ENCODE results near the gene ZNF100. TPM values are rescaled to one million over a fixed set of nuclear protein-coding genes. Genes with fewer than 3 reads are reported as not detected.
A peak's percentile ranks its signal among the peaks of the same experiment; 100 is the strongest.

ZNF100 gene
- total and polyA plus RNA-seq, 9 of the 15 experiments (the other 6 are each of a cell fraction or from before 2014, with no cell fraction given): 4.5 to 27.2 (median 19.6) TPM

DNA sequence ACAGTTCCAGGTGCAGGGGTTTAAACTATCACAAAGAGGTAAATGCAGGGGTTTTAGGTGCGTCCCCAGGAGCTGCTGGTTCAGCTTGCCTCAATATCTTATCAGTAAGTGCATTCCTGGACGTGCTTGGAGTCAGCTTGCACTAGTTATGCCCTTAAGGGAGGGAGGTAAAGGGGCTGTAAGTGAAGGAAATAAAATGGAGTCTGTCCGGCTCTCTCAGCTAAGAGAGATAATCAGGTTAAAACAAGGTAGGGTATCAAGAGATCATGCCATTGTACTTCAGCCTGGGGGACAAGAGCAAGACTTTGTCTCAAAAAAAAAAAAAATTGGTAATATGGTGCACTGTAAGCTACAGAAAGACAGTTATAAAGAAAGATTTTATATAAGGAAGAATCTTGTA, 69.7 kb downstream of the ZNF100 start (continued):
- TF ChIP-seq BACH1 (tag; IDR thresholded peaks at IDR 0.05) (no peak), SAP30 (IDR thresholded peaks at IDR 0.05; ENCODE audit: borderline replicate concordance, insufficient read depth, low read depth, low read length, poor library complexity, severe bottlenecking) (no peak), ZNF3 (CRISPR knock-in tag; IDR thresholded peaks at IDR 0.05) (no peak), KDM2B (CRISPR knock-in tag; IDR thresholded peaks at IDR 0.05) (no peak), ZNF253 (CRISPR knock-in tag; conservative IDR thresholded peaks at IDR 0.05) (no peak), HNRNPUL1 (IDR thresholded peaks at IDR 0.05; ENCODE audit: low read length) (no peak), ADNP (tag; IDR thresholded peaks at IDR 0.05) (no peak), ZNF165 (CRISPR knock-in tag; IDR thresholded peaks at IDR 0.05; ENCODE audit: borderline replicate concordance) (no peak), TSC22D4 (tag; IDR thresholded peaks at IDR 0.05) (no peak), TEAD1 (CRISPR knock-in tag; IDR thresholded peaks at IDR 0.05) (0 out of 4 replicates have a peak, but pooled peaks of 1 of the 2 experiments have one; percentile 13), L3MBTL2 (IDR thresholded peaks at IDR 0.05) (peak; percentile 50), MECOM (CRISPR knock-in tag; IDR thresholded peaks at IDR 0.05) (peak; percentile 82; the same call in 1 of the 2 replicates), SIX5 (IDR thresholded peaks at IDR 0.05; ENCODE audit: borderline replicate concordance in 1 of 2, insufficient read depth in 1 of 2, low read depth in 1 of 2, low read length in 2 of 2) (no peak), ZNF324 (CRISPR knock-in tag; IDR thresholded peaks at IDR 0.05) (no peak), SREBF2 (CRISPR knock-in tag; IDR thresholded peaks at IDR 0.05) (no peak), ZNF12 (CRISPR knock-in tag; IDR thresholded peaks at IDR 0.05) (no peak), SMARCE1 (IDR thresholded peaks at IDR 0.05) (no peak), LCOR (CRISPR knock-in tag; IDR thresholded peaks at IDR 0.05) (no peak), MEIS2 (IDR thresholded peaks at IDR 0.05; ENCODE audit: partially characterized antibody) (no peak), ZKSCAN8 (CRISPR knock-in tag; IDR thresholded peaks at IDR 0.05) (no peak), SFPQ (IDR thresholded peaks at IDR 0.05; ENCODE audit: low read depth, low read length) (no peak), CHD4 (IDR thresholded peaks at IDR 0.05; ENCODE audit: insufficient read depth, insufficient replicate concordance, low read depth, low read length, poor library complexity, severe bottlenecking) (no peak), TCF3 (CRISPR knock-in tag; IDR thresholded peaks at IDR 0.05) (no peak), ZNF311 (CRISPR knock-in tag; IDR thresholded peaks at IDR 0.05) (peak; percentile 72; the same call in 1 of the 2 replicates), PTTG1 (tag; IDR thresholded peaks at IDR 0.05; ENCODE audit: low read depth) (peak; percentile 79), SMAD3 (CRISPR knock-in tag; conservative IDR thresholded peaks at IDR 0.05) (0 out of 2 replicates have a peak, but pooled peaks have one; percentile 25)
- TF ChIP-seq, protein P1, sequence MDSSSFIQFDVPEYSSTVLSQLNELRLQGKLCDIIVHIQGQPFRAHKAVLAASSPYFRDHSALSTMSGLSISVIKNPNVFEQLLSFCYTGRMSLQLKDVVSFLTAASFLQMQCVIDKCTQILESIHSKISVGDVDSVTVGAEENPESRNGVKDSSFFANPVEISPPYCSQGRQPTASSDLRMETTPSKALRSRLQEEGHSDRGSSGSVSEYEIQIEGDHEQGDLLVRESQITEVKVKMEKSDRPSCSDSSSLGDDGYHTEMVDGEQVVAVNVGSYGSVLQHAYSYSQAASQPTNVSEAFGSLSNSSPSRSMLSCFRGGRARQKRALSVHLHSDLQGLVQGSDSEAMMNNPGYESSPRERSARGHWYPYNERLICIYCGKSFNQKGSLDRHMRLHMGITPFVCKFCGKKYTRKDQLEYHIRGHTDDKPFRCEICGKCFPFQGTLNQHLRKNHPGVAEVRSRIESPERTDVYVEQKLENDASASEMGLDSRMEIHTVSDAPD (CRISPR knock-in tag; IDR thresholded peaks at IDR 0.05): no peak

All from K562 (cell line).